ENCODE measurements around the gene RNASE8. TPM values are rescaled to one million over a fixed set of nuclear protein-coding genes. Genes with fewer than 3 reads are reported as not detected.

Gene RNASE8
- total RNA-seq, 2 experiments from 2014 or later, result not detected

GRCh38 chr14:21106176-21106497, 48.5 kb downstream of the RNASE8 start:
- CTCF ChIA-PET, result interaction anchor here (0.9 to 8.1 kb wide), 5 partner anchors 12 to 92 kb away, joined by 3 to 142 read pairs (median 10); no protein-coding TSS in a partner anchor
- POLR2A ChIA-PET, result no interaction called here

GRCh38 chr14:21106498-21107282, 49.1 kb downstream of the RNASE8 start:
- ChIA-PET CTCF (interaction anchor here (0.9 to 8.1 kb wide), 5 partner anchors 13 to 92 kb away, joined by 3 to 142 read pairs (median 4); partner anchors contain the start of gene ARHGEF40), POLR2A (no interaction called here)

- CTCF ChIA-PET, result interaction anchor here (1.3 to 8.1 kb wide), 4 partner anchors 13 to 60 kb away, joined by 3 to 142 read pairs (median 6); partner anchors contain the start of gene ARHGEF40
- POLR2A ChIA-PET, result no interaction called here
These were observed 49.7 kb downstream of the RNASE8 start for GRCh38 chr14:21107283-21107800.

Other genes starting within 250 kb of the RNASE8 start
- not detected for gene RNASE3, start 166.4 kb upstream of the RNASE8 start, total RNA-seq
- not detected for gene RNASE2, start 102.3 kb upstream of the RNASE8 start, total RNA-seq
- 100 to 1,000 TPM; 105 to 106 TPM for gene METTL17, start 67.8 kb upstream of the RNASE8 start, total RNA-seq
- gene SLC39A2, start 58.5 kb upstream of the RNASE8 start, total RNA-seq, result under 1 TPM in 1 of 2 experiments, not detected in 1; 0.34 TPM
- 1 to 10 TPM; 4.0 to 4.5 TPM for gene NDRG2, start 32.8 kb upstream of the RNASE8 start, total RNA-seq
- not detected for gene TPPP2, start 27.6 kb upstream of the RNASE8 start, total RNA-seq
- gene RNASE13, start 23.0 kb upstream of the RNASE8 start, total RNA-seq, result not detected
- not detected for gene RNASE7, start 15.5 kb upstream of the RNASE8 start, total RNA-seq
- gene ARHGEF40, start 12.5 kb downstream of the RNASE8 start, total RNA-seq, result under 1 TPM; 0.11 to 0.48 TPM
- 1 to 10 TPM; 7.1 to 9.3 TPM for gene ZNF219, start 40.8 kb downstream of the RNASE8 start, total RNA-seq
- gene TMEM253, start 43.2 kb downstream of the RNASE8 start, total RNA-seq, result under 1 TPM in 1 of 2 experiments, not detected in 1; 0.13 TPM
- gene OR5AU1, start 98.2 kb downstream of the RNASE8 start, total RNA-seq, result not detected
- 1,000 to 10,000 TPM; 1,162 to 1,180 TPM for gene HNRNPC, start 211.6 kb downstream of the RNASE8 start, total RNA-seq
- gene RPGRIP1, start 222.3 kb downstream of the RNASE8 start, total RNA-seq, result not detected

All from activated CD8-positive, alpha-beta memory T cell treated with anti-CD3 and anti-CD28 coated beads for 36 hours (primary cell).